Fibroblast of lung (primary cell): Measurements from ENCODE around the gene GAGE10. TPM values are rescaled to one million over a fixed set of nuclear protein-coding genes. Genes with fewer than 3 reads are reported as not detected.

Experiments
- DNase-seq, 2 donors: peaks; one replicate each; pipeline versions ENCODE4 v3.0.0 to v3.0.0-alpha.2; 2010; ENCODE audit warnings: low read depth in 2 of 2
- H2AFZ ChIP-seq: 2 replicates; pipeline ENCODE4 v1.5.1; 2012; ENCODE audit warnings: low read length, control low read depth, inconsistent platforms
- H3K27ac ChIP-seq: 2 replicates; pipeline ENCODE4 v1.5.1; 2011; ENCODE audit warnings: low read length, control low read depth; ENCODE audit not compliant: insufficient read depth
- H3K27me3 ChIP-seq: 2 replicates; pipeline ENCODE4 v1.5.1; 2011; ENCODE audit warnings: mild to moderate bottlenecking, low read length; ENCODE audit not compliant: control insufficient read depth, insufficient read depth
- H3K36me3 ChIP-seq: 2 replicates; pipeline ENCODE4 v1.5.1; 2011; ENCODE audit warnings: low read length; ENCODE audit not compliant: control insufficient read depth, insufficient read depth
- H3K4me1 ChIP-seq: 2 replicates; pipeline ENCODE4 v1.5.1; 2011; ENCODE audit warnings: low read length; ENCODE audit not compliant: control insufficient read depth, insufficient read depth; ENCODE audit errors: extremely low read depth
- H3K4me2 ChIP-seq: 2 replicates; pipeline ENCODE4 v1.5.1; 2011; ENCODE audit warnings: low read length, control low read depth; ENCODE audit not compliant: insufficient read depth; ENCODE audit errors: extremely low read depth
- H3K4me3 ChIP-seq, 4 experiments: fragments of 200-600 bp in 1 of 4; sonication (generic) in 1 of 4; replicated peaks in 1 of 4; 2 replicates each; pipeline ENCODE4 v1.5.1; 2011 to 2016; ENCODE audit warnings: low read length in 4 of 4, low read depth in 3 of 4, mild to moderate bottlenecking in 3 of 4, control low read depth in 2 of 4, inconsistent platforms in 1 of 4, mixed read lengths in 1 of 4; ENCODE audit not compliant: insufficient read depth in 1 of 4; ENCODE audit errors: control extremely low read depth in 1 of 4
- H3K79me2 ChIP-seq: 2 replicates; pipeline ENCODE4 v1.5.1; 2012; ENCODE audit warnings: mild to moderate bottlenecking, low read length, inconsistent platforms; ENCODE audit not compliant: control insufficient read depth, insufficient read depth
- H3K9ac ChIP-seq: 2 replicates; pipeline ENCODE4 v1.5.1; 2011; ENCODE audit warnings: mild to moderate bottlenecking, low read length, control low read depth; ENCODE audit not compliant: insufficient read depth
- H3K9me3 ChIP-seq: 2 replicates; pipeline ENCODE4 v1.5.1; 2012; ENCODE audit warnings: low read depth, low read length; ENCODE audit not compliant: control insufficient read depth, insufficient read depth
- H4K20me1 ChIP-seq: 2 replicates; pipeline ENCODE4 v1.5.1; 2011; ENCODE audit warnings: low read length; ENCODE audit not compliant: control insufficient read depth, insufficient read depth; ENCODE audit errors: extremely low read depth
- EZH2 ChIP-seq: IDR thresholded peaks from 2 replicates; pipeline ENCODE4 v1.5.1; 2012; ENCODE audit warnings: low read length, control low read depth, mild to moderate bottlenecking; ENCODE audit errors: missing control alignments
- polyA plus RNA-seq, 2 donors: library from polyadenylated mRNA; depleted of rRNA in 1 of 2; stranded (reverse) in 1 of 2; unstranded in 1 of 2; fragments of >200 nt; gene quantifications; 2 replicates each; pipeline ENCODE4 v1.2.1, GENCODE V29; 2011 to 2012; ENCODE audit warnings: missing spikeins in 1 of 2
- total RNA-seq: library from RNA; depleted of rRNA; stranded (reverse); fragments of >200 nt; gene quantifications from 2 replicates; pipeline ENCODE4 v1.2.1, GENCODE V29; 2014
- TF ChIP-seq, protein P1 (sequence below), 2 donors: IDR thresholded peaks in 1 of 2; conservative IDR thresholded peaks in 1 of 2; 1 replicate in 1 of 2; 2 replicates in 1 of 2; pipeline ENCODE4 v1.5.1; 2011 to 2012; ENCODE audit warnings: low read length in 2 of 2, control low read depth in 1 of 2, inconsistent platforms in 1 of 2, low read depth in 1 of 2, mild to moderate bottlenecking in 1 of 2

Gene GAGE10
- total and polyA plus RNA-seq, 2 donors (not counting 1 experiment from before 2014, with no cell fraction given): not detected

DNA sequence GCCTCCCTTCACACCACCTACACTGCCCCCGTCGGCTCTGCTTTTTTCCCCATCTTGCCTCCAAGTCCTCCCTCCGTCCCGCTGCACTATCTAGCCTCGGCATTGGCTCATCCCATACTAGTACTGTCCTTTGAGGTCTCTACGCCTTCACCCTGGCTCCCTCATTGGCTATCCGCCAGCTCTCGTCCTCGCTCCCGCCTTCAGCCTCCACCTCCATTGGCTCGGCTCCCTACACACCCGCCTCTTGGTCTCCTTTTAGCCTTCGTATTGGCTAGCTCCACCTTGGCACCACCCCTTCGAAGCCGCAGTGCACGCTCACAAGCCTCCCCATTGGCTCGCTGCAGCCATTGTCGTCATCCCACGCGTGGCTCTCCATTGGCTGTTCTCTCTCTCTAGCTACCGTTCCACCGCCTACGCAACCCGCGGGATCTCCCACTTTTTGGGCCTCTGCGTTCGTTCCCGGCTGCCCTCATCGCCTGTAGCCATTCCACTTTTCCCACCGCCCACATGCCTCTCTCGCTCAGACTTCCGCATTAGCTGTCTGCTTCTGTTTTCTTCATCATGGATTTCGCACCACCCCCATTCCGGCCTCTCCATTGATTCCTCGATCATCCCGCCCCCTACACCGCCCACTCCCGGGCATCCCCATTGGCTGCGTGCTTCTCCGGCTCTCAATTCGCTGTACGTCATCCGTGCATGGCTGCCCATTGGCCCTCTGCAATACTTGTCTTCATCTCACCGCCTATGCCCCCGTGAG lies 34.3 kb upstream of the GAGE10 start:
- Histone ChIP-seq H3K4me2 (peak overlapping the region; percentile 92), H3K4me1 (no peaks in the 10 kb centered on the region), H4K20me1 (no peaks in the 10 kb centered on the region), H3K27ac (peak overlapping the region; percentile 98), H3K79me2 (peaks cover 14% of the 10 kb centered on the region), H2AFZ (peak overlapping the region; percentile 92), H3K9ac (peak overlapping the region; percentile 92), H3K36me3 (no peaks in the 10 kb centered on the region), H3K4me3 (peak overlapping the region; percentile 57 to 73 (median 62)), H3K9me3 (no peaks in the 10 kb centered on the region), H3K27me3 (no peaks in the 10 kb centered on the region)
- TF ChIP-seq, protein P1, sequence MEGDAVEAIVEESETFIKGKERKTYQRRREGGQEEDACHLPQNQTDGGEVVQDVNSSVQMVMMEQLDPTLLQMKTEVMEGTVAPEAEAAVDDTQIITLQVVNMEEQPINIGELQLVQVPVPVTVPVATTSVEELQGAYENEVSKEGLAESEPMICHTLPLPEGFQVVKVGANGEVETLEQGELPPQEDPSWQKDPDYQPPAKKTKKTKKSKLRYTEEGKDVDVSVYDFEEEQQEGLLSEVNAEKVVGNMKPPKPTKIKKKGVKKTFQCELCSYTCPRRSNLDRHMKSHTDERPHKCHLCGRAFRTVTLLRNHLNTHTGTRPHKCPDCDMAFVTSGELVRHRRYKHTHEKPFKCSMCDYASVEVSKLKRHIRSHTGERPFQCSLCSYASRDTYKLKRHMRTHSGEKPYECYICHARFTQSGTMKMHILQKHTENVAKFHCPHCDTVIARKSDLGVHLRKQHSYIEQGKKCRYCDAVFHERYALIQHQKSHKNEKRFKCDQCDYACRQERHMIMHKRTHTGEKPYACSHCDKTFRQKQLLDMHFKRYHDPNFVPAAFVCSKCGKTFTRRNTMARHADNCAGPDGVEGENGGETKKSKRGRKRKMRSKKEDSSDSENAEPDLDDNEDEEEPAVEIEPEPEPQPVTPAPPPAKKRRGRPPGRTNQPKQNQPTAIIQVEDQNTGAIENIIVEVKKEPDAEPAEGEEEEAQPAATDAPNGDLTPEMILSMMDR (conservative IDR thresholded peaks at IDR 0.05 in 1 of 2, IDR thresholded peaks at IDR 0.05 in 1 of 2; ENCODE audit: low read depth in 1 of 2, low read length in 2 of 2): no peak
- TF ChIP-seq EZH2: no peak
- peak; percentile 97 to 98 for DNase-seq

DNA sequence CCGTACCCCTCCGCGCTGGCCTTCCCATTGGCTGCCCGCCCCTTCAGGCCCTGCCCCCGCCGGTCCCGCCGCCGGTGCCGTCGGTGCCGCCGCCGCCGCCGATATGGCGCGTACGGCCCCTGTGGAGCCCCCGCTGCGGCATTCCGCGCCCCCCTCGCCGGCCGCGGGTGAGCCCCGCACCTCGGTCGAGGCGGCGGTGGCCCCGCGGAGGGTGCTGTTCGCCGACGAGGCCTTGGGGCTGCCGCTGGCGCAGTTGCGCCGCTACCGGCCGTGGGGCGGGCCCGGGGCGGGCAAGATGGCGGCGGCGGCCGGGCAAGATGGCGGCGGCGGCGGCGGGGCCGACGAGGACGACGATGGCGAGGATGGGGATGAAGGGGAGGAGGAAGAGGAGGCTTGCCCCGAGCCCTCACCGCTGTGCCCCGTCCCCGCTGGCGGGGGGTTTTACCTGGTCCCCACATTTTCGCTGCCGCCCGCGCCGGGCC lies 33.6 kb upstream of the GAGE10 start, which contains the start of gene PPP1R3F:
Gene PPP1R3F, plus strand, starts transcription at position 27 of the 482 bp plus-strand sequence. Its CDS starts 77 bp downstream, at position 104.
- no peaks in the 10 kb centered on the region for H3K4me1 ChIP-seq
- H3K4me3 ChIP-seq: peak within 1 kb of the TSS; percentile 57 to 73 (median 62)
- peaks cover 14% of the 10 kb centered on the region for H3K79me2 ChIP-seq
- no peak for DNase-seq
- peak within 1 kb of the TSS; percentile 92 for H2AFZ ChIP-seq
- no peaks in the 10 kb centered on the region for H3K27me3 ChIP-seq
- H3K27ac ChIP-seq: peak within 1 kb of the TSS; percentile 98
- TF ChIP-seq, protein P1 (conservative IDR thresholded peaks at IDR 0.05 in 1 of 2, IDR thresholded peaks at IDR 0.05 in 1 of 2; ENCODE audit: low read depth in 1 of 2, low read length in 2 of 2): no peak
- no peak for TF ChIP-seq EZH2
- no peaks in the 10 kb centered on the region for H3K36me3 ChIP-seq
- H3K9ac ChIP-seq: peak within 1 kb of the TSS; percentile 92
- H3K4me2 ChIP-seq: peak within 1 kb of the TSS; percentile 92
- no peaks in the 10 kb centered on the region for H3K9me3 ChIP-seq
- H4K20me1 ChIP-seq: no peaks in the 10 kb centered on the region

DNA sequence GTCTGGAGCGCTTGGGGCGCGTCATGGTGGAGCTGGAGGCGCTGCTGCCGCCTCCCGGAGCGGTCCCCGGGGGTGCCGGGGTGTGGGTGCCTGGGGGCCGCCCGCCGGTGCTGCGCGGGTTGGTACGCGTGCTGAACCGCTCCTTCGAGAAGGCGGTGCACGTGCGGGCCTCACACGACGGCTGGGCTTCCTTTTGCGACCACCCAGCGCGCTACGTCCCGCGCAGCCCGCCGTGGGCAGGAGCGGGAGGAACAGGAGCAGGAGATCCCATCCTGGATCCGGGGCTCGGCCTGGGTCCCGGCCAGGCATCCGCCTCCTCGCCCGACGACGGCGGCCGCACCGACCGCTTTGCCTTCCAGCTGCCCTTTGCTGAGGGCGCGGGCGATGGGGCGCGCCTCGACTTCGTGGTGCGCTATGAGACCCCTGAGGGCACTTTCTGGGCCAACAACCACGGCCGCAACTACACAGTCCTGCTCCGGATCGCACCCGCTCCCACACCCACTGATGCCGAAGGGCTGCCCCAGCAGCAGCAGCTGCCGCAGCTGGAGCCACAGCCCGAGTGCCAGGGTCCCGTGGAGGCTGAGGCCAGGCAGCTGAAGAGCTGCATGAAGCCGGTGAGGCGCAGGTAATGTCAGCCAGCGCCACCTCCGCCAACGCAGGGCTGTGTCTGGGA lies 33.1 kb upstream of the GAGE10 start:
- Histone ChIP-seq H3K27me3 (no peaks in the 10 kb centered on the region), H3K27ac (peak overlapping the region; percentile 98), H3K79me2 (peaks cover 14% of the 10 kb centered on the region), H3K9me3 (no peaks in the 10 kb centered on the region), H3K36me3 (no peaks in the 10 kb centered on the region), H3K4me1 (no peaks in the 10 kb centered on the region), H4K20me1 (no peaks in the 10 kb centered on the region), H3K9ac (peak overlapping the region; percentile 84), H2AFZ (no peak overlapping the region), H3K4me3 (peak overlapping the region; percentile 37 to 65 (median 41)), H3K4me2 (peak overlapping the region; percentile 25)
- no peak for DNase-seq
- TF ChIP-seq, protein P1 (conservative IDR thresholded peaks at IDR 0.05 in 1 of 2, IDR thresholded peaks at IDR 0.05 in 1 of 2; ENCODE audit: low read depth in 1 of 2, low read length in 2 of 2): no peak
- no peak for TF ChIP-seq EZH2
